K562 (cell line): ENCODE measurements around the gene ANKS1B. TPM values are rescaled to one million over a fixed set of nuclear protein-coding genes. Genes with fewer than 3 reads are reported as not detected.

ENCODE experiments used
- ATAC-seq: fragments of 200-7000 bp; cut with Tn5 transposase; 3 replicates; pipeline ENCODE4 v1.9.1; 2020; ENCODE audit warnings: moderate library complexity
- BruUV-seq: library from RNA; stranded (reverse); fragments of 400-500 nt; replicated peaks from 2 replicates; lab custom pipeline; 2021; lab: Mats Ljungman, UMichigan
- CTCF ChIA-PET: fragments of 300-600 bp; formaldehyde crosslinking; extraction: SDS; loops from one replicate; lab custom pipeline; 2021; ENCODE audit warnings: low intra/inter-chr PET ratio; lab: Yijun Ruan, JAX
- POLR2A ChIA-PET: fragments of 300-600, 350-650 bp; sonication (Branson Sonifier 250); formaldehyde crosslinking; extraction: SDS; loops from one replicate; lab custom pipeline; 2021; ENCODE audit warnings: antibody characterized with exemption, inconsistent platforms; lab: Yijun Ruan, JAX
- DNase-seq, 4 experiments: peaks; one replicate each; pipeline versions ENCODE4 v3.0.0 to v3.0.0-alpha.2; 2011 to 2018; ENCODE audit warnings: low spot score in 3 of 4, mixed read lengths in 3 of 4; ENCODE audit errors: extremely low read depth in 1 of 4
- FAIRE-seq: peaks from 2 replicates; lab custom pipeline; 2011; peaks lifted over from hg19 to GRCh38; lab: Jason Lieb, UNC
- H2AFZ ChIP-seq: 2 replicates; pipeline ENCODE4 v1.6.0; 2011; ENCODE audit warnings: low read depth, low read length, control low read depth, inconsistent platforms
- H3K27ac ChIP-seq: fragments of 200-600 bp; 3 replicates; pipeline ENCODE4 v1.8.0; 2011; ENCODE audit warnings: low read depth, mild to moderate bottlenecking, control low read depth, inconsistent platforms, low read length, moderate library complexity, mixed read lengths; ENCODE audit errors: extremely low read depth
- H3K27me3 ChIP-seq, 2 experiments: fragments of 300-600 bp in 1 of 2; 2 replicates in 1 of 2; 3 replicates in 1 of 2; pipeline versions ENCODE4 v1.6.0 to v1.8.0; 2011; ENCODE audit warnings: inconsistent platforms in 2 of 2, low read length in 2 of 2, mild to moderate bottlenecking in 1 of 2, mixed read lengths in 1 of 2, moderate library complexity in 1 of 2; ENCODE audit not compliant: control insufficient read depth in 2 of 2, insufficient read depth in 2 of 2
- H3K36me3 ChIP-seq: fragments of 300-600 bp; 3 replicates; pipeline ENCODE4 v1.8.0; 2011; ENCODE audit warnings: mild to moderate bottlenecking, low read length, inconsistent platforms; ENCODE audit not compliant: control insufficient read depth, insufficient read depth
- H3K4me1 ChIP-seq, 2 experiments: fragments of 200-600 bp in 1 of 2; replicated peaks in 1 of 2; 2 replicates in 1 of 2; 3 replicates in 1 of 2; pipeline versions ENCODE4 v1.5.1 to v1.8.0; 2011; ENCODE audit warnings: inconsistent platforms in 2 of 2, low read length in 2 of 2, mild to moderate bottlenecking in 1 of 2, mixed read lengths in 1 of 2, moderate library complexity in 1 of 2; ENCODE audit not compliant: control insufficient read depth in 2 of 2, insufficient read depth in 2 of 2
- H3K4me2 ChIP-seq: 2 replicates; pipeline ENCODE4 v1.6.1; 2011; ENCODE audit warnings: low read length, control low read depth, inconsistent platforms, mixed read lengths; ENCODE audit not compliant: insufficient read depth
- H3K4me3 ChIP-seq: fragments of 200-600 bp; sonication (generic), shearing (Covaris generic); 2 replicates; pipeline ENCODE4 v1.5.1; 2016; ENCODE audit warnings: control low read depth, inconsistent platforms
- H3K79me2 ChIP-seq: fragments of 200-600 bp; 3 replicates; pipeline ENCODE4 v1.8.0; 2011; ENCODE audit warnings: low read length, inconsistent platforms; ENCODE audit not compliant: control insufficient read depth, insufficient read depth
- H3K9ac ChIP-seq, 2 experiments: 2 replicates each; pipeline versions ENCODE4 v1.6.0 to v1.6.1; 2011; ENCODE audit warnings: low read depth in 2 of 2, low read length in 2 of 2, control low read depth in 1 of 2, inconsistent platforms in 1 of 2, mild to moderate bottlenecking in 1 of 2, mixed read lengths in 1 of 2; ENCODE audit not compliant: insufficient read depth in 1 of 2
- H3K9me1 ChIP-seq: one replicate; pipeline ENCODE4 v1.6.0; 2011; ENCODE audit warnings: inconsistent platforms, mild to moderate bottlenecking, low read length, moderate library complexity; ENCODE audit not compliant: control insufficient read depth, insufficient read depth
- H3K9me3 ChIP-seq: replicated peaks from 2 replicates; pipeline ENCODE4 v1.5.1; 2011; ENCODE audit warnings: low read depth, low read length, inconsistent platforms; ENCODE audit not compliant: control insufficient read depth, insufficient read depth
- H4K20me1 ChIP-seq: replicated peaks from 2 replicates; pipeline ENCODE4 v1.6.1; 2011; ENCODE audit warnings: low read length, inconsistent platforms, mixed read lengths; ENCODE audit not compliant: control insufficient read depth, insufficient read depth
- BCL6 ChIP-seq: fragments of 250-450 bp; sonication (Bioruptor Pico); IDR thresholded peaks from 2 replicates; pipeline ENCODE4 v1.4.0; 2020
- BRF2 ChIP-seq: IDR thresholded peaks from 3 replicates; pipeline ENCODE4 v1.6.1; 2011; ENCODE audit warnings: borderline replicate concordance, mild to moderate bottlenecking; ENCODE audit not compliant: insufficient read length, insufficient read depth
- E4F1 ChIP-seq: fragments of 250-450 bp; sonication (Bioruptor Pico); IDR thresholded peaks from 2 replicates; pipeline ENCODE4 v1.5.0; 2021; ENCODE audit warnings: mild to moderate bottlenecking, borderline replicate concordance
- HES1 ChIP-seq: fragments of 450-650 bp; IDR thresholded peaks from 2 replicates; pipeline ENCODE4 v1.6.1; 2016; ENCODE audit warnings: low read depth, mild to moderate bottlenecking, moderate library complexity
- NCOA6 ChIP-seq: fragments of 450-650 bp; IDR thresholded peaks from 2 replicates; pipeline ENCODE4 v1.6.1; 2017; ENCODE audit warnings: mild to moderate bottlenecking
- NKRF ChIP-seq: fragments of 450-650 bp; IDR thresholded peaks from 2 replicates; pipeline ENCODE4 v1.6.1; 2016; ENCODE audit warnings: borderline replicate concordance
- PRDM10 ChIP-seq: fragments of 450-650 bp; IDR thresholded peaks from 2 replicates; pipeline ENCODE4 v1.6.1; 2018; ENCODE audit not compliant: partially characterized antibody
- RBM15 ChIP-seq: fragments of 200-400 bp; formaldehyde crosslinking; IDR thresholded peaks from 2 replicates; pipeline ENCODE4 v1.6.1; 2018; ENCODE audit warnings: mild to moderate bottlenecking, low read length, moderate library complexity; ENCODE audit not compliant: insufficient read depth
- RUNX1 ChIP-seq: sonication (generic); IDR thresholded peaks from 2 replicates; pipeline ENCODE4 v1.6.1; 2016; ENCODE audit warnings: antibody characterized with exemption, low read depth
- SIRT6 ChIP-seq: IDR thresholded peaks from one replicate; pipeline ENCODE4 v1.6.1; 2012; ENCODE audit warnings: low read depth, mild to moderate bottlenecking, control low read depth, inconsistent platforms, low read length, moderate library complexity
- TCF15 ChIP-seq: fragments of 250-450 bp; sonication (Bioruptor Pico); IDR thresholded peaks from 2 replicates; pipeline ENCODE4 v1.8.0; 2022; ENCODE audit warnings: moderate library complexity, mild to moderate bottlenecking, inconsistent platforms
- ZKSCAN8 ChIP-seq: fragments of 200-800 bp; sonication (Bioruptor generic); IDR thresholded peaks from 2 replicates; pipeline ENCODE4 v1.6.1; 2016; ENCODE audit warnings: missing genetic modification characterization, missing compliant biosample characterization
- WGBS: fragments of 100-300 bp; shearing (Covaris generic); methylation state at CpG from one replicate; pipeline ENCODE4 v1.1.6; 2016; ENCODE audit warnings: low coverage, mixed read lengths; ENCODE audit not compliant: insufficient coverage; ENCODE audit errors: missing lambda C conversion rate; 5-methylcytosine and 5-hydroxymethylcytosine counted together
- in situ Hi-C: fragments of 300-500 bp; cut with MboI; formaldehyde crosslinking; loops from 4 replicates; pipeline ENCODE4 v1.15.0; 2018; ENCODE audit warnings: inconsistent platforms, mixed read lengths
- intact Hi-C: fragments of 100-400 bp; cut with micrococcal nuclease; formaldehyde crosslinking; loops from 2 replicates; pipeline ENCODE4 v1.14.2; 2022
- polyA plus RNA-seq, 8 experiments: library from polyadenylated mRNA; depleted of rRNA in 4 of 8; stranded (reverse) in 5 of 8; unstranded in 3 of 8; fragments of >200 nt; fragmentation: Nextera tagmentation in 2 of 8; fragmentation: Illumina TruSeq in 1 of 8; extraction: Ambion mirVana in 2 of 8; extraction: Trizol in 1 of 8; gene quantifications; 2 replicates each; pipeline versions ENCODE4 v1.2.1 to v1.2.3, GENCODE V29; 2011 to 2014; ENCODE audit warnings: inconsistent platforms in 1 of 8, missing spikeins in 1 of 8
- total RNA-seq, 7 experiments: library from RNA; depleted of rRNA in 6 of 7; stranded (reverse); fragments of >200 nt in 6 of 7; fragmentation: Illumina TruSeq in 2 of 7; extraction: Trizol in 2 of 7; gene quantifications; 2 replicates each; pipeline versions ENCODE4 v1.2.1 to v1.2.3, GENCODE V29; 2011 to 2021; ENCODE audit warnings: low replicate concordance in 1 of 7

ANKS1B gene
- total and polyA plus RNA-seq, 9 of the 15 experiments (the other 6 are each of a cell fraction or from before 2014, with no cell fraction given) = 0.04 to 0.47 (median 0.28) TPM; not detected in 4

GRCh38 chr12:99898645-99899044, 86.1 kb downstream of the ANKS1B start:
- intact Hi-C loops = no loop called here
- H3K4me1 ChIP-seq = no peaks in the 10 kb centered on the region
- no peak overlapping the region for H3K9ac ChIP-seq
- no peaks in the 10 kb centered on the region for H3K9me3 ChIP-seq
- in situ Hi-C loops = no loop called here
- H3K79me2 ChIP-seq = no peaks in the 10 kb centered on the region
- H3K27ac ChIP-seq = no peak overlapping the region
- CTCF ChIA-PET = no interaction called here
- no peaks in the 10 kb centered on the region for H4K20me1 ChIP-seq
- H3K4me3 ChIP-seq = no peak overlapping the region
- DNase-seq (no peak), ATAC-seq (no peak), FAIRE-seq (no peak)
- H3K4me2 ChIP-seq = no peak overlapping the region
- no peaks in the 10 kb centered on the region for H3K27me3 ChIP-seq
- no peak overlapping the region for H2AFZ ChIP-seq
- POLR2A ChIA-PET = no interaction called here
- H3K36me3 ChIP-seq = no peaks in the 10 kb centered on the region
- WGBS = 5% methylated on average over 5 of the region's 5 CpGs
- H3K9me1 ChIP-seq = no peaks in the 10 kb centered on the region
- BruUV-seq = no TSS peak
- TF ChIP-seq RUNX1 (no peak), NCOA6 (no peak), NKRF (no peak), SIRT6 (no peak), TCF15 (CRISPR knock-in tag) (no peak), ZKSCAN8 (CRISPR knock-in tag) (no peak), BRF2 (no peak), HES1 (no peak), BCL6 (no peak), PRDM10 (no peak), E4F1 (CRISPR knock-in tag) (no peak), RBM15 (no peak)
